Fibroblast of mammary gland (primary cell): ENCODE measurements around the gene G3BP1.
"Not testable (repeated sequence)": the region's sequence is repeated elsewhere in the genome, so short reads cannot be mapped to it uniquely, and the experiment has no call there.

Source experiments
- DNase-seq: peaks from one replicate; pipeline ENCODE4 v3.0.0-alpha.2; 2010; ENCODE audit warnings: low read depth
- H3K4me3 ChIP-seq: 2 replicates; pipeline ENCODE4 v1.5.1; 2011; ENCODE audit warnings: low read depth, mild to moderate bottlenecking, low read length, moderate library complexity; ENCODE audit not compliant: control insufficient read depth
- CTCF ChIP-seq: conservative IDR thresholded peaks from 2 replicates; pipeline ENCODE4 v1.5.1; 2011; ENCODE audit warnings: low read depth, low read length, inconsistent platforms; ENCODE audit not compliant: control insufficient read depth, insufficient read depth

Gene G3BP1

GRCh38 chr5:151820271-151820670 is 48.5 kb downstream of the G3BP1 start:
- no peak for DNase-seq
- no peak overlapping the region for H3K4me3 ChIP-seq
- TF ChIP-seq CTCF: no peak

DNA sequence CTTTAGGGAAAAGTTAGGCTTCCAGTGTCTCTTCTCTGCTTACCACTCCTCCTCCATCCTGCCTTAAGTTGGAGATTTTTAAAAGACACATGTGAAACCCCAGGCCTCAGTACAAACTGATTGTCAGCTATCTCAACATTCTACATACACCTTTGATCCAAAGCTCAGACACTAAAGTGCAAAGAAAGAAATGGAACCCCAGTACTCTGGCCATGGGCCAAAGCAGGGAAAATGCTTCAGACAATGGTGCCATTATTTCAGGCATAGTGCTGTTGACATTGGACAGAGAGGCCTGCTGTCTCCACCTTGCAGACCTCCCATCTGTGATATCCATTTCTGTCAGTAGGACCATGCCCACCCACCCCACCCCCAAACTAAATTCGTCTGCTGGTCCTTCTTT is 49.1 kb downstream of the G3BP1 start:
- no peak overlapping the region for H3K4me3 ChIP-seq
- no peak for DNase-seq
- no peak for TF ChIP-seq CTCF

DNA sequence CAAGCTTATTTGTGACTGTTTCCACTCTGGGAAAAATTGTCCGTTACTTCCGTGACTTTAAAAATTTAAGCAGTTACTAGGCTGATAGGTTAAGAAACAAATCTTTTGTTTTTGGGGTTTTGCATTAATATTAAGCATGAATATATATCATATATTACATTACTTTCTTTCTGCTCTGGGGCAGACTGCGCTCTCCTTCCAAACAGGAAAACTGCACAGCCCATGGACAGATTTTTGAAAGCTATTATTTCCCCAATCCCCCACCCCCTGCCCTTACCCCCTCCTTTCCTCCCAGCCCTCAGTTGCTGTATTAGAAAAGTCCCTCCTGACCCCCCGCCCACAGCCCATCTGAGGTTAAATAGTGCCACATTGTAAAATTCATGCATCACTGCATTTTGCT is 50.4 kb downstream of the G3BP1 start:
- DNase-seq: no peak
- TF ChIP-seq CTCF: no peak

DNA sequence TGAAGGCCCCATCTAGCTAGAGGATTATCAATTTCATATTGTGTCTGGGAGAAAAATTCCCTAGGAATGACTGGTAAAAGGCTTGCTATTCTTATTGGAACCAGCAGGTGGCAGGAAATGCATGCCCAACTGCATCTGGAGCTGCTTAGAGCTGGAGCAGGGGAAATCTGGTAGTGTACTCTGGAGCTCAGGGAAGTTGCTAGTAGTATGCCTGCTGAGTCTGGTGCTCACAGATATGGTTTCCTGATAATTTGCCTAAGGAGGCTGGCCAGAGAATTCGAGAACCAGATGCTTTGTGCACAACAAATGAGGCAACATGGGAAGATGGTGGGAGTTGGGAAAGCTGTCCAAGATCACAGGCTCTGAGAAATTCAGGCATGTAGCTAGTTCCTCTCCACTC is 53.7 kb downstream of the G3BP1 start:
- no peak overlapping the region for H3K4me3 ChIP-seq
- peak; percentile 92 for TF ChIP-seq CTCF
- peak; percentile 75 for DNase-seq

More for the DNA sequence above, 50.4 kb downstream of the G3BP1 start:
- no peak overlapping the region for H3K4me3 ChIP-seq

DNA sequence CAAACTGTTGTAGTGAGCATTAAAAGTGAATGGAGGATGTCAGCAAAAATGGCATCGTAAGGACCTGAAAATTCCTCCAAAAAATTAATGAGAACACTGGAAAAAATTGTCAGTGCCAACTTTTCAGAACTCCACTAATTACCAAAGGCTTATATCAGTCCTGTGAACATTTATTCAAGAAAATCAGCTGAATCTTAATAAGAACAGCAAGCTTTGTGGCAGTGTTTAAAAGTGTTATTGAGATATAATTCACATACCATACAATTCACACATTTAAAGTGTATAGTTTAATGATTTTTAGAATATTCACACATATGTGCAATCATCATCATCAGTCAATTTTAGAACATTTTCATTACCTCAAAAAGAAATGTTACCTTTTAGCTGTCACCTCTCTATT is 57.6 kb downstream of the G3BP1 start:
- no peak overlapping the region for H3K4me3 ChIP-seq
- no peak for TF ChIP-seq CTCF
- DNase-seq: no peak

DNA sequence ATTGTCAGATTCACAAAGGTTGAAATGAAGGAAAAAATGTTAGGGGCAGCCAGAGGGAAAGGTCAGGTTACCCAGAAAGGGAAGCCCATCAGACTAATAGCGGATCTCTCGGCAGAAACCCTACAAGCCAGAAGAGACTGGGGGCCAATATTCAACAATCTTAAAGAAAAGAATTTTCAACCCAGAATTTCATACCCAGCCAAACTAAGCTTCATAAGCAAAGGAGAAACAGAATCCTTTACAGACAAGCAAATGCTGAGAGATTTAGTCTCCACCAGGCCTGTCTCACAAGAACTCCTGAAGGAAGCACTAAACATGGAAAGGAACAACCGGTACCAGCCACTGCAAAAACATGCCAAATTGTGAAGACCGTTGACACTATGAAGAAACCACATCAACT is 61.1 kb downstream of the G3BP1 start:
- not testable (repeated sequence) for H3K4me3 ChIP-seq, DNase-seq

- no peak overlapping the region for H3K4me3 ChIP-seq
- TF ChIP-seq CTCF: no peak
These were observed 75.0 kb downstream of the G3BP1 start for GRCh38 chr5:151846765-151847164.

More at GRCh38 chr5:151846765-151847164, 75.0 kb downstream of the G3BP1 start:
- DNase-seq: no peak
